Right forelimb (tissue), 1 donor: ENCODE results near the gene FBLN7.

Experiments
- DNase-seq: peaks from one replicate; pipeline ENCODE4 v3.0.0-alpha.2; 2018

The FBLN7 gene

GRCh38 chr2:112140899-112141625 lies 2.9 kb downstream of the FBLN7 start:
- no peak for DNase-seq

DNA sequence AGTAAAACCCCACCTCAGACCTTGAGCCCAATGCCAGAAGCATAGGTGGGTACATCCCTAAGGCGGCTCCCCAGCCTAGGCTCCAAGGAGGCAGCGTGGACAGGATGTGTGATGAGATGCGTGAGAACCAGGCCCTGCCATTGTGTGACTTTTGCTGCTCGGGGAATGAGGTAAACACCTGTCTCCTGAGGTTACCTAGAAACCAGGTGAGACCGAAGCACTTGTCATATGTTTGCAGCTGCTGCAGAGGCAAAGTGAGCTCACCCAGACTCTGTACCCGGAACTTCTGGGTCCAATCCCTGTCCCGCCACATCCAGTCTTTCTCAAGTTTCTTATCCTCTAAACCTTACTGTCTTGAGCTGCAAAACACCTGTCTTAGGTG lies 3.4 kb downstream of the FBLN7 start:
- no peak for DNase-seq

GRCh38 chr2:112142525-112143078 lies 4.4 kb downstream of the FBLN7 start:
- DNase-seq: no peak

GRCh38 chr2:112143150-112143549 lies 5.0 kb downstream of the FBLN7 start:
- no peak for DNase-seq

DNA sequence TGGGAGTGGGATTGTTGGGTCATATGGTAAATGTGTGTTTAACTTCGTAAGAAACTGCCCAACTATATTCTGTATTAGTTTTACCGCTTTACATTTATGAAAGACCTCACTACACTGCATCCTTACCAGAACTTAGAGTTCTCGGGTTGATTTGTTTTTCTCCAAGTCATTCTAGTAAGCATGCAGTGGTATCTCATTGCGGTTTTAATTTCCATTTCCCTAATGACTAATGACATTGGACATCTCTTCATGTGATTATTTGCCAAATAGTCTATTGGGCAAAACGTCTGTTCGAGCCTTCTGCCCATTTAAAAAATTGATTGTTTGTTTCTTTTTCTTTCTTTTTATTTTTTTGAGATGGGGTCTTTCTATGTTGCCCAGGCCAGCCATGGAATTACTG lies 6.8 kb downstream of the FBLN7 start:
- DNase-seq: no peak

GRCh38 chr2:112147382-112148168 lies 9.4 kb downstream of the FBLN7 start:
- DNase-seq: no peak

DNA sequence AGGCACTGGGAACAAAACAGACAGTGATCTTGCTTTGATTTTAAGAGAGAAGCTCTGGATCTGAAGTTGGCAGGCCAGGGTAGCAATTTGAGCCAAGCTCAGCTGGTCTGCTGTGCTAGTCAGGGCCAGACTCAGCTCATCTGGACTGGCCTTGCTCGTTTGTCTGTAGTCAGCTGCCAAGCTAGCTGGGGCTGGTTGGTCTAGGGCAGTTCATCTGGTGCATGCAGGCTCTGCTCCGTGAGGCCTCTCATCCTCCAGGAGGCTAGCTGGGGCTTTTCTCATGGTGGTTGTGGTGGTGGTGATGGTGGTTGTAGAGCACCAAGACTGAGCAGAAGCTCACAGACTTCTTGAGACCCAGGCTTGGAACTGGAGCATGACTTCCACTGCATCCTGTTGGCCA lies 10.3 kb downstream of the FBLN7 start:
- no peak for DNase-seq

- DNase-seq: no peak
Observed at GRCh38 chr2:112149194-112149593, 11.0 kb downstream of the FBLN7 start.

DNA sequence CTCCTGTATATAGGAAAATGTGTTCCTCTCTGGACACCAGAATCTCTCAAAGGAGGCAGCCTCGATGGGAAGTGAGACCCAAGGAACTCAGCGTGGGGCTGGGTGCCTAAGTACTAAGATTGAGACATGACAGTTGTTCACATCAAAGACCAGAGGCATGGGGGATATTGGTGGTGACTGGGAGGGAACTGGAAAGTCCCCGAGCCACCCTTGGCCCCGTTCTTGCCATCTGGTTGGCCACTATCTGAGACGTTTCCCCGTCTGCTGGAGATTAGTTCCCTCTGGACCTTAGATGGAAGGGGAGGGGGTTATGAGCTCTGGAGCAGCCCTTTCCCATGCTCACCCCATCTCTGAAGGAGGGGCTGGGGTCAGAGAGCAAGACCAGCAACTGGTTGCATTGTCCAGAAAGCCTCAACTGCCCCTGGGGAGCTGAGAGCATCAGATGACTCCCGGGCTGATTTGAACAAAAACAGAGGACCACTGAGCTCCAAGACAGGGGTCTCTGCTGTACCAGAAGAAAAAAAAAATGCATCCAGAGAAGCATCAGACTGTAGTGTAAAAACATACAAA lies 11.8 kb downstream of the FBLN7 start:
- DNase-seq: no peak

GRCh38 chr2:112150447-112150846 lies 12.3 kb downstream of the FBLN7 start:
- no peak for DNase-seq

- DNase-seq: no peak
Observed at GRCh38 chr2:112150851-112151250, 12.7 kb downstream of the FBLN7 start.

DNA sequence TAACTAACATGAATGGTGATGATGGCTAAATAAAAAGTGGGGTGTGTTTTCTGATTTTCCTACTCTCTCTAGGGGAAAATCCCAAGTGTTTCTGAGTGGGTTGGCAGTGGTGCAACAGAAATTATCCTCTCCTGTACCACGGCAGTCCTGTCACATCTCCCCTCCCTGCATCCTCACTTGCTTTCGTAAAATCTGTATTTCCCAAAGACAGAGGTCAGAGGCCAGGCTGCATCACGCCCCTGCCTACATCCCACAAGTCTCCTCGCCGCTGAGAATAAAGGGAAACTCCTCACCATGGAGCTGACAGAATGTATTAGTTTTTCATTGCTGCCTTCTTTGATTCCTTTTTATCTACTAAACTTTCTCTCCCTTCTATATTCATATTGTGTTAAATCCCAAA lies 13.1 kb downstream of the FBLN7 start:
- no peak for DNase-seq

GRCh38 chr2:112151701-112152440 lies 13.7 kb downstream of the FBLN7 start:
- no peak for DNase-seq

GRCh38 chr2:112152476-112153178 lies 14.4 kb downstream of the FBLN7 start:
- DNase-seq: no peak

DNA sequence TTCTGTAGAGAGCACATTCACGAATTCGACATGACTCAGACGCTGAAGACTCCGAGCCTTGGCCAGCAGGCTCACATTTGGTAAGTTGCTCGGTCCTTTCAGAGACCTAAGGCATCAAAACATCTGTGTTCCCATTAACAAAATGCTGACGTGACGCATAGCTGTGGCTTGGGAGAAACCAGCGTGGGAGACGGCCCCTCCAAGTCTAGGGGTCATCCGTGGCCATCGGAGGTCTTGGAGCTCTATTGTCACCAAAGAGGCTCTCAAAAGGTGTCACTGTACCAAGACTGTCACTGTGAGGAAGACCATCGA lies 14.9 kb downstream of the FBLN7 start:
- DNase-seq: no peak

DNA sequence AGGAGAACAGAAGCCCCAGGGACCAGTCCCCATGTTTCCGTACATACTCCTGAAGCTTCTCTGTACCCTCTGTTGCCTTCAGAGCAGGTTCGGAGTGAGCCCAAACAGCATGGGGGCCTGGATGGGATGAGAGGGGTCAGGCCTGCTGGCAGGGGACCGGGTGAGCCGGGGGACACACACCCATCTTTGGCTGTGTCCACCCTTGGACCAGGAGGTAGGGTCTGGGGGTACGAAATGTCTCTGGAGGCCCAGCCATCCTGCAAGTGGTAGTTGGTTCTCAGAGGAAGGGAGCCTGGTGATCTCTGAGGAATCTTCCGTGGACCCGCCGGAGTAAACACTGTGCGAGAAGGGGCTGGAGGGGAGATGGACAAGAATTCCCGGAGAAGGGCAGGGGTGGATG lies 15.3 kb downstream of the FBLN7 start:
- DNase-seq: no peak

GRCh38 chr2:112154246-112155117 lies 16.3 kb downstream of the FBLN7 start:
- DNase-seq: no peak

GRCh38 chr2:112155331-112156151 lies 17.4 kb downstream of the FBLN7 start:
- no peak for DNase-seq

GRCh38 chr2:112156152-112156986 lies 18.2 kb downstream of the FBLN7 start:
- DNase-seq: no peak

GRCh38 chr2:112157472-112157871 lies 19.3 kb downstream of the FBLN7 start:
- DNase-seq: no peak
